HepG2 (cell line): ENCODE measurements around the gene TM4SF20. TPM values are rescaled to one million over a fixed set of nuclear protein-coding genes. Genes with fewer than 3 reads are reported as not detected.
A peak's percentile ranks its signal among the peaks of the same experiment; 100 is the strongest.

Source experiments
- ARHGAP35 ChIP-seq: sonication (generic); formaldehyde crosslinking; IDR thresholded peaks from 2 replicates; pipeline ENCODE4 v1.9.0; 2022; ENCODE audit warnings: mild to moderate bottlenecking, inconsistent platforms, moderate library complexity, missing genetic modification reagents, borderline replicate concordance
- DNMT1 ChIP-seq: sonication (generic); formaldehyde crosslinking; IDR thresholded peaks from 2 replicates; pipeline ENCODE4 v1.5.1; 2020; ENCODE audit warnings: mild to moderate bottlenecking, missing genetic modification reagents
- ETV5 ChIP-seq: IDR thresholded peaks from 2 replicates; pipeline ENCODE4 v1.6.1; 2018; ENCODE audit warnings: missing biosample characterization, missing genetic modification reagents, inconsistent platforms, borderline replicate concordance
- HNRNPL ChIP-seq: fragments of 200-400 bp; formaldehyde crosslinking; IDR thresholded peaks from 2 replicates; pipeline ENCODE4 v1.6.1; 2017; ENCODE audit warnings: mild to moderate bottlenecking, low read depth, low read length
- HNRNPLL ChIP-seq: fragments of 200-400 bp; formaldehyde crosslinking; IDR thresholded peaks from 2 replicates; pipeline ENCODE4 v1.6.1; 2017; ENCODE audit warnings: mild to moderate bottlenecking, low read depth, low read length; ENCODE audit not compliant: poor library complexity, severe bottlenecking
- IKZF1 ChIP-seq: fragments of 450-650 bp; IDR thresholded peaks from 2 replicates; pipeline ENCODE4 v1.7.1; 2016
- NCOA2 ChIP-seq: sonication (generic); formaldehyde crosslinking; IDR thresholded peaks from 2 replicates; pipeline ENCODE4 v1.8.0; 2022; ENCODE audit warnings: inconsistent platforms
- NFE2L2 ChIP-seq: fragments of 150-350 bp; IDR thresholded peaks from 2 replicates; pipeline ENCODE4 v1.6.1; 2014; ENCODE audit warnings: low read length
- PAF1 ChIP-seq: IDR thresholded peaks from 2 replicates; pipeline ENCODE4 v1.6.1; 2016; ENCODE audit warnings: missing genetic modification reagents, missing compliant biosample characterization
- SAFB2 ChIP-seq: sonication (generic); formaldehyde crosslinking; IDR thresholded peaks from 2 replicates; pipeline ENCODE4 v1.5.1; 2020; ENCODE audit warnings: missing genetic modification reagents, low read depth, mild to moderate bottlenecking, borderline replicate concordance
- SMYD3 ChIP-seq: sonication (generic); formaldehyde crosslinking; IDR thresholded peaks from 2 replicates; pipeline ENCODE4 v1.8.1; 2023; ENCODE audit warnings: mild to moderate bottlenecking, missing genetic modification reagents
- SRF ChIP-seq: IDR thresholded peaks from 2 replicates; pipeline ENCODE4 v1.6.1; 2011; ENCODE audit warnings: mild to moderate bottlenecking, low read depth, low read length, moderate library complexity
- TEAD2 ChIP-seq: sonication (generic); formaldehyde crosslinking; IDR thresholded peaks from 2 replicates; pipeline ENCODE4 v1.9.0; 2021; ENCODE audit warnings: missing genetic modification reagents
- TOE1 ChIP-seq: sonication (generic); formaldehyde crosslinking; IDR thresholded peaks from 2 replicates; pipeline ENCODE4 v1.4.0; 2020; ENCODE audit warnings: mild to moderate bottlenecking, missing genetic modification reagents
- TOPORS ChIP-seq: sonication (generic); formaldehyde crosslinking; IDR thresholded peaks from 2 replicates; pipeline ENCODE4 v1.8.0; 2023; ENCODE audit warnings: mild to moderate bottlenecking, missing genetic modification reagents
- ZFP1 ChIP-seq: IDR thresholded peaks from 2 replicates; pipeline ENCODE4 v1.6.1; 2016
- ZFP36L1 ChIP-seq: sonication (generic); formaldehyde crosslinking; IDR thresholded peaks from 2 replicates; pipeline ENCODE4 v1.8.0; 2022; ENCODE audit warnings: mild to moderate bottlenecking, missing genetic modification reagents, moderate library complexity
- ZNF296 ChIP-seq: sonication (generic); formaldehyde crosslinking; conservative IDR thresholded peaks from 2 replicates; pipeline ENCODE4 v1.5.0; 2020; ENCODE audit warnings: mild to moderate bottlenecking, missing genetic modification reagents
- ZNF460 ChIP-seq: sonication (generic); formaldehyde crosslinking; IDR thresholded peaks from 2 replicates; pipeline ENCODE4 v1.5.1; 2020; ENCODE audit warnings: missing genetic modification reagents, mild to moderate bottlenecking, borderline replicate concordance
- ZNF552 ChIP-seq: sonication (generic); formaldehyde crosslinking; IDR thresholded peaks from 2 replicates; pipeline ENCODE4 v1.9.0; 2022; ENCODE audit warnings: missing genetic modification reagents, mild to moderate bottlenecking, borderline replicate concordance
- ZNF839 ChIP-seq: sonication (generic); formaldehyde crosslinking; IDR thresholded peaks from 2 replicates; pipeline ENCODE4 v1.4.0; 2020; ENCODE audit warnings: missing genetic modification reagents, mild to moderate bottlenecking, borderline replicate concordance
- ZSCAN22 ChIP-seq: sonication (generic); formaldehyde crosslinking; IDR thresholded peaks from 2 replicates; pipeline ENCODE4 v1.4.0; 2020; ENCODE audit warnings: mild to moderate bottlenecking, missing genetic modification reagents
- polyA plus RNA-seq, 8 experiments: library from polyadenylated mRNA; depleted of rRNA in 3 of 8; stranded (reverse) in 7 of 8; unstranded in 1 of 8; fragments of >200 nt; fragmentation: Illumina TruSeq in 4 of 8; extraction: Trizol in 4 of 8; gene quantifications; 2 replicates each; pipeline versions ENCODE4 v1.2.1 to v1.2.3, GENCODE V29; 2011 to 2016; ENCODE audit warnings: low read depth in 4 of 8, missing spikeins in 1 of 8, mixed read lengths in 1 of 8; ENCODE audit not compliant: insufficient read depth in 1 of 8
- total RNA-seq, 5 experiments: library from RNA; depleted of rRNA; stranded (reverse); fragments of >200 nt; fragmentation: Illumina TruSeq; extraction: Trizol; gene quantifications; 2 replicates each; pipeline ENCODE4 v1.2.3, GENCODE V29; 2016; ENCODE audit warnings: low read depth in 1 of 5
- TF ChIP-seq, protein P1 (sequence below): sonication (generic); formaldehyde crosslinking; IDR thresholded peaks from 2 replicates; pipeline ENCODE4 v1.4.0; 2020; ENCODE audit warnings: mild to moderate bottlenecking, low read depth, missing genetic modification reagents
- TF ChIP-seq, protein P2 (sequence below): sonication (generic); formaldehyde crosslinking; IDR thresholded peaks from 2 replicates; pipeline ENCODE4 v1.4.0; 2020; ENCODE audit warnings: missing genetic modification reagents
- TF ChIP-seq, protein P3 (sequence below): sonication (generic); formaldehyde crosslinking; IDR thresholded peaks from 2 replicates; pipeline ENCODE4 v1.4.0; 2020; ENCODE audit warnings: missing genetic modification reagents

The TM4SF20 gene
- total and polyA plus RNA-seq, 2 of the 13 experiments (the other 11 are each of a cell fraction or from before 2014, with no cell fraction given): not detected

DNA sequence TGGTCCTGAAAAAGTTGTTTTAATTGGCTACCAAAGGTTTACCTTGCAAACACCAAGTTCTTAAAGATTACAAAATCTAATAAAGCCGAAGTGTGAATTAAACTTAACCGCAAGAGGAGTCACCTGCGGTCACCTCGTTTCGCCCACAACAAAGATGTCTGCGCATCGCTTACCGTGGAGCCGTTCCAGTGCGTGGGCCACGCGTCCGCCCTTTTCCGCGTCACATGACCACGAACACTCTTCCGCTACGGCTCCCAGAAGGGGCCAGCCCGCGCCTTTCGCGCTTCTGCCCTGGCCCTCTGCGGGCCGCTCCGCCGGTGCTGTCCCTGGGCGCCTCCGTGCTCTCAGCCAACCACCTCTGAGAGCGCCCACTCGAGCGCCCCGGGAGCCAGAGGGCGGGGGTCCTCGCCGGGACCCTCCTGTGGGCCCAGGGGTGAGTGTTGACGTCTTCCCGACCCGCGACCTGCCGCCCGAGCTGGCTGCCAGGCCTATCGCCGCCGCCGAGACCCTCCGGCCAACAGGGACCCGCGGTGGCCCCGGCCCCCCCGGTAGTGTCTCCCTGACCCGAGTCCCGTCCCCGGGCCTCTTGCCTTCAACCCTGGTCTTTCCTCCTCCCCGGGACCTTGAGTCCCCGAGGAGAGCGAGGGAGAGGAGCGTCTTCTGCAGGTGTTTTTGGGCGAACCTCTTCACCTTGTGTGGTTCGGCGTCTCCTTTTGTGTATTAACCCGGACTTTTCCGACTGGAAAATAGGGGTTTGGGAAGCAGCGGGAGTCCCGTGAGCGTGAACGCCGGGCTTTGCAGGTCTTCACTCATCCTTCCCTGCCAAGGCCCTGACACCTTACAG is 53.9 kb downstream of the TM4SF20 start, which contains the start of gene MFF (continued):
- TF ChIP-seq IKZF1: no peak
- no peak; the same call in none of the 2 replicates for TF ChIP-seq ARHGAP35 (CRISPR knock-in tag)
- TF ChIP-seq DNMT1 (CRISPR knock-in tag): peak; percentile 95; the same call in 1 of the 2 replicates
- no peak; the same call in 1 of the 2 replicates for TF ChIP-seq ZNF460 (CRISPR knock-in tag)
- TF ChIP-seq, protein P1, sequence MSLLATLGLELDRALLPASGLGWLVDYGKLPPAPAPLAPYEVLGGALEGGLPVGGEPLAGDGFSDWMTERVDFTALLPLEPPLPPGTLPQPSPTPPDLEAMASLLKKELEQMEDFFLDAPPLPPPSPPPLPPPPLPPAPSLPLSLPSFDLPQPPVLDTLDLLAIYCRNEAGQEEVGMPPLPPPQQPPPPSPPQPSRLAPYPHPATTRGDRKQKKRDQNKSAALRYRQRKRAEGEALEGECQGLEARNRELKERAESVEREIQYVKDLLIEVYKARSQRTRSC (CRISPR knock-in tag): peak; percentile 91
- TF ChIP-seq NCOA2 (CRISPR knock-in tag): peak; percentile 83
- TF ChIP-seq TOE1 (CRISPR knock-in tag): 0 out of 2 replicates have a peak, but pooled peaks have one; percentile 17
- TF ChIP-seq TOPORS (CRISPR knock-in tag): peak; percentile 92
- TF ChIP-seq SAFB2 (CRISPR knock-in tag): peak; percentile 91; the same call in 1 of the 2 replicates
- peak; percentile 95; the same call in 1 of the 2 replicates for TF ChIP-seq ZNF552 (CRISPR knock-in tag)
- TF ChIP-seq ETV5 (CRISPR knock-in tag): peak; percentile 98
- no peak for TF ChIP-seq SRF
- TF ChIP-seq ZNF839 (CRISPR knock-in tag): peak; percentile 93; the same call in 1 of the 2 replicates
- TF ChIP-seq ZSCAN22 (CRISPR knock-in tag): no peak
- TF ChIP-seq NFE2L2: no peak
- TF ChIP-seq ZFP36L1 (CRISPR knock-in tag): peak; percentile 97
- peak; percentile 91 for TF ChIP-seq TEAD2 (CRISPR knock-in tag)
- peak; percentile 68; the same call in 1 of the 2 replicates for TF ChIP-seq ZNF296
- peak; percentile 96 for TF ChIP-seq HNRNPLL
- TF ChIP-seq HNRNPL: peak; percentile 57; the same call in 1 of the 2 replicates
- TF ChIP-seq PAF1 (CRISPR knock-in tag): no peak
- TF ChIP-seq, protein P2, sequence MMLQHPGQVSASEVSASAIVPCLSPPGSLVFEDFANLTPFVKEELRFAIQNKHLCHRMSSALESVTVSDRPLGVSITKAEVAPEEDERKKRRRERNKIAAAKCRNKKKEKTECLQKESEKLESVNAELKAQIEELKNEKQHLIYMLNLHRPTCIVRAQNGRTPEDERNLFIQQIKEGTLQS (CRISPR knock-in tag): peak; percentile 67
- TF ChIP-seq, protein P3, sequence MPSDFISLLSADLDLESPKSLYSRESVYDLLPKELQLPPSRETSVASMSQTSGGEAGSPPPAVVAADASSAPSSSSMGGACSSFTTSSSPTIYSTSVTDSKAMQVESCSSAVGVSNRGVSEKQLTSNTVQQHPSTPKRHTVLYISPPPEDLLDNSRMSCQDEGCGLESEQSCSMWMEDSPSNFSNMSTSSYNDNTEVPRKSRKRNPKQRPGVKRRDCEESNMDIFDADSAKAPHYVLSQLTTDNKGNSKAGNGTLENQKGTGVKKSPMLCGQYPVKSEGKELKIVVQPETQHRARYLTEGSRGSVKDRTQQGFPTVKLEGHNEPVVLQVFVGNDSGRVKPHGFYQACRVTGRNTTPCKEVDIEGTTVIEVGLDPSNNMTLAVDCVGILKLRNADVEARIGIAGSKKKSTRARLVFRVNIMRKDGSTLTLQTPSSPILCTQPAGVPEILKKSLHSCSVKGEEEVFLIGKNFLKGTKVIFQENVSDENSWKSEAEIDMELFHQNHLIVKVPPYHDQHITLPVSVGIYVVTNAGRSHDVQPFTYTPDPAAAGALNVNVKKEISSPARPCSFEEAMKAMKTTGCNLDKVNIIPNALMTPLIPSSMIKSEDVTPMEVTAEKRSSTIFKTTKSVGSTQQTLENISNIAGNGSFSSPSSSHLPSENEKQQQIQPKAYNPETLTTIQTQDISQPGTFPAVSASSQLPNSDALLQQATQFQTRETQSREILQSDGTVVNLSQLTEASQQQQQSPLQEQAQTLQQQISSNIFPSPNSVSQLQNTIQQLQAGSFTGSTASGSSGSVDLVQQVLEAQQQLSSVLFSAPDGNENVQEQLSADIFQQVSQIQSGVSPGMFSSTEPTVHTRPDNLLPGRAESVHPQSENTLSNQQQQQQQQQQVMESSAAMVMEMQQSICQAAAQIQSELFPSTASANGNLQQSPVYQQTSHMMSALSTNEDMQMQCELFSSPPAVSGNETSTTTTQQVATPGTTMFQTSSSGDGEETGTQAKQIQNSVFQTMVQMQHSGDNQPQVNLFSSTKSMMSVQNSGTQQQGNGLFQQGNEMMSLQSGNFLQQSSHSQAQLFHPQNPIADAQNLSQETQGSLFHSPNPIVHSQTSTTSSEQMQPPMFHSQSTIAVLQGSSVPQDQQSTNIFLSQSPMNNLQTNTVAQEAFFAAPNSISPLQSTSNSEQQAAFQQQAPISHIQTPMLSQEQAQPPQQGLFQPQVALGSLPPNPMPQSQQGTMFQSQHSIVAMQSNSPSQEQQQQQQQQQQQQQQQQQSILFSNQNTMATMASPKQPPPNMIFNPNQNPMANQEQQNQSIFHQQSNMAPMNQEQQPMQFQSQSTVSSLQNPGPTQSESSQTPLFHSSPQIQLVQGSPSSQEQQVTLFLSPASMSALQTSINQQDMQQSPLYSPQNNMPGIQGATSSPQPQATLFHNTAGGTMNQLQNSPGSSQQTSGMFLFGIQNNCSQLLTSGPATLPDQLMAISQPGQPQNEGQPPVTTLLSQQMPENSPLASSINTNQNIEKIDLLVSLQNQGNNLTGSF (CRISPR knock-in tag): peak; percentile 98
- peak; percentile 77; the same call in 1 of the 2 replicates for TF ChIP-seq ZFP1 (CRISPR knock-in tag)
- TF ChIP-seq SMYD3 (CRISPR knock-in tag): no peak
